ENCODE measurements around the gene SPCS3.

GRCh38 chr4:176271749-176272148, 48.0 kb upstream of the SPCS3 start:
- TF ChIP-seq GATA2 (IDR thresholded peaks at IDR 0.05; ENCODE audit: low read depth, low read length), result no peak
- TF ChIP-seq GATA3 (IDR thresholded peaks at IDR 0.05; ENCODE audit: low read depth, low read length), result no peak

Data from SH-SY5Y (cell line).